PC-9 (cell line): ENCODE measurements around the gene UVRAG.

ENCODE experiments used
- CTCF ChIP-seq: fragments of 200-600 bp; sonication (generic); conservative IDR thresholded peaks from 2 replicates; pipeline ENCODE4 v1.6.1; 2017; ENCODE audit warnings: mixed run types, antibody characterized with exemption, mild to moderate bottlenecking, moderate library complexity
- EZH2 ChIP-seq: fragments of 200-600 bp; sonication (generic); IDR thresholded peaks from 2 replicates; pipeline ENCODE4 v1.8.0; 2017; ENCODE audit warnings: antibody characterized with exemption, low read depth

- TF ChIP-seq CTCF (no peak), EZH2 (no peak)
Observed at GRCh38 chr11:76090174-76090573, 275.2 kb downstream of the UVRAG start.
